Heart left ventricle (tissue), 16 donors: ENCODE results near the gene SLC41A1. TPM values are rescaled to one million over a fixed set of nuclear protein-coding genes. Genes with fewer than 3 reads are reported as not detected.

Experiments used
- ATAC-seq, 4 donors: fragments of 200-7000 bp; cut with Tn5 transposase; one replicate each; pipeline ENCODE4 v1.9.1; 2020 to 2022; ENCODE audit warnings: moderate library complexity in 4 of 4, mild to moderate bottlenecking in 3 of 4, moderate number of reproducible peaks in 1 of 4
- DNase-seq, 5 donors: peaks; one replicate each; pipeline ENCODE4 v3.0.0-alpha.2; 2020
- H3K27ac ChIP-seq, 12 donors: fragments of 200-600 bp; sonication (generic) in 4 of 12; one replicate each; pipeline versions ENCODE4 v1.5.0 to v1.8.0; 2016 to 2022; ENCODE audit warnings: mild to moderate bottlenecking in 2 of 12
- H3K27me3 ChIP-seq, 9 donors: fragments of 200-600 bp; sonication (generic) in 2 of 9; one replicate each; pipeline versions ENCODE4 v1.5.1 to v1.8.0; 2016 to 2022; ENCODE audit warnings: mild to moderate bottlenecking in 3 of 9
- H3K36me3 ChIP-seq, 9 donors: fragments of 200-600 bp; sonication (generic) in 2 of 9; one replicate each; pipeline versions ENCODE4 v1.5.0 to v1.8.0; 2018 to 2022; ENCODE audit warnings: mild to moderate bottlenecking in 2 of 9
- H3K4me1 ChIP-seq, 12 donors: fragments of 200-600 bp; sonication (generic) in 4 of 12; one replicate each; pipeline versions ENCODE4 v1.5.0 to v1.8.0; 2016 to 2022; ENCODE audit warnings: mild to moderate bottlenecking in 3 of 12
- H3K4me3 ChIP-seq, 12 donors: fragments of 200-600 bp; sonication (generic) in 4 of 12; one replicate each; pipeline versions ENCODE4 v1.5.0 to v1.8.0; 2017 to 2022; ENCODE audit warnings: mild to moderate bottlenecking in 9 of 12, moderate library complexity in 4 of 12
- H3K9me3 ChIP-seq, 12 donors: fragments of 200-600 bp; sonication (generic) in 4 of 12; one replicate each; pipeline versions ENCODE4 v1.5.0 to v1.8.0; 2016 to 2022; ENCODE audit warnings: mild to moderate bottlenecking in 1 of 12
- POLR2A ChIP-seq, 2 donors: fragments of 450-650 bp; IDR thresholded peaks; one replicate each; pipeline ENCODE4 v1.6.1; 2017; ENCODE audit warnings: antibody characterized with exemption in 2 of 2, mild to moderate bottlenecking in 2 of 2, moderate library complexity in 2 of 2
- WGBS, 4 donors: extraction: QIAGEN DNeasy Blood & Tissue Kit in 2 of 4; methylation state at CpG; one replicate each; pipeline versions ENCODE4 v1.1.5 to v1.1.7; 2013 to 2018; 5-methylcytosine and 5-hydroxymethylcytosine counted together
- intact Hi-C, 10 donors: fragments of 100-400 bp; cut with DNase I; formaldehyde crosslinking; loops; one replicate each; pipeline versions ENCODE4 v1.11.1 to v1.14.2; 2022
- polyA plus RNA-seq, 2 donors: library from polyadenylated mRNA; stranded (reverse); fragments of 200-250 nt; gene quantifications; one replicate each; pipeline ENCODE4 v1.2.3, GENCODE V29; 2013
- total RNA-seq, 9 donors: library from RNA; depleted of rRNA in 2 of 9; stranded (reverse); fragments of >200 nt in 2 of 9; fragmentation: NEBNext Ultra II Directional in 3 of 9; extraction: Animal tissue kit (Norgen Biotek cat#: 25700) in 3 of 9; gene quantifications; one replicate each; pipeline versions ENCODE4 v1.1.0 to v1.2.4, GENCODE V29; 2016 to 2023
- TF ChIP-seq, protein P1 (sequence below), 12 donors: fragments of 200-600 bp; sonication (generic) in 4 of 12; IDR thresholded peaks; one replicate each; pipeline versions ENCODE4 v1.5.0 to v1.8.0; 2018 to 2022; ENCODE audit warnings: antibody characterized with exemption in 12 of 12, mild to moderate bottlenecking in 5 of 12
- donor health status: ischemic (EF 13 %, LVEDD 7.1; RV severe dilation, severe dysfunction).
- donor health status: healthy with polysubstance abuse.
- donor health status: DM: no; HTN: yes; CAD: no.
- donor health status: DM: no; HTN: no; CAD: no.
- donor health status: ischemic (EF 25% LVEDD 6.9; RV normal size, moderate dysfunction).
- donor health status: ischemic (EF 25% LVEDD 5.7; RV mildly dilated, moderate dysfunction).
- donor health status: healthy.
- donor health status: DM: yes; HTN: yes; CAD: no.
- donor health status: ischemic (EF 35%, LVEDD 5.7; RV mildly dilated, moderate dysfunction).
- donor health status: nonischemic (EF 11% LVEDD 7.7; RV severe dilation, severe dysfunction).
- donor health status: DM: yes; HTN: yes; CAD: no.
- donor health status: PGD.
- donor health status: ischemic (EF 29% LVEDD 5.4; RV normal size, mild dysfunction).
- donor health status: nonischemic (EF 23%, LVEDD 6.1; RV moderate dilation, normal function).

SLC41A1 gene
- total and polyA plus RNA-seq, 11 donors = 146 to 442 (median 298) TPM

- H3K27me3 ChIP-seq = no peaks in the 10 kb centered on the region
- peaks cover 8 to 27% (median 20%) of the 10 kb centered on the region in 12 donors for H3K4me1 ChIP-seq
- peaks cover 0 to 4% (median 0%) of the 10 kb centered on the region in 9 donors for H3K36me3 ChIP-seq
- ATAC-seq (no peak), DNase-seq (no peak)
- TF ChIP-seq, protein P1, sequence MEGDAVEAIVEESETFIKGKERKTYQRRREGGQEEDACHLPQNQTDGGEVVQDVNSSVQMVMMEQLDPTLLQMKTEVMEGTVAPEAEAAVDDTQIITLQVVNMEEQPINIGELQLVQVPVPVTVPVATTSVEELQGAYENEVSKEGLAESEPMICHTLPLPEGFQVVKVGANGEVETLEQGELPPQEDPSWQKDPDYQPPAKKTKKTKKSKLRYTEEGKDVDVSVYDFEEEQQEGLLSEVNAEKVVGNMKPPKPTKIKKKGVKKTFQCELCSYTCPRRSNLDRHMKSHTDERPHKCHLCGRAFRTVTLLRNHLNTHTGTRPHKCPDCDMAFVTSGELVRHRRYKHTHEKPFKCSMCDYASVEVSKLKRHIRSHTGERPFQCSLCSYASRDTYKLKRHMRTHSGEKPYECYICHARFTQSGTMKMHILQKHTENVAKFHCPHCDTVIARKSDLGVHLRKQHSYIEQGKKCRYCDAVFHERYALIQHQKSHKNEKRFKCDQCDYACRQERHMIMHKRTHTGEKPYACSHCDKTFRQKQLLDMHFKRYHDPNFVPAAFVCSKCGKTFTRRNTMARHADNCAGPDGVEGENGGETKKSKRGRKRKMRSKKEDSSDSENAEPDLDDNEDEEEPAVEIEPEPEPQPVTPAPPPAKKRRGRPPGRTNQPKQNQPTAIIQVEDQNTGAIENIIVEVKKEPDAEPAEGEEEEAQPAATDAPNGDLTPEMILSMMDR (IDR thresholded peaks at IDR 0.05) = no peak
- TF ChIP-seq POLR2A (IDR thresholded peaks at IDR 0.05) = no peak
- 78 to 86% (median 82%) methylated on average over 13 of the region's 13 CpGs for WGBS, 4 donors
- intact Hi-C loops = loop anchor here in 2 of 10 donors (2.0 to 5.0 kb wide), 3 partner anchors 24 to 61 kb away; partner anchors contain the start of genes RAB29 (in 1 of the 2) and SLC41A1 (in 1 of the 2)
- peak overlapping the region in 1 of 12 donors; percentile 80 for H3K4me3 ChIP-seq
- no peaks in the 10 kb centered on the region for H3K9me3 ChIP-seq
- H3K27ac ChIP-seq = peak overlapping the region in 1 of 12 donors; percentile 93
Observed at GRCh38 chr1:205751036-205751651, 61.9 kb downstream of the SLC41A1 start.

DNA sequence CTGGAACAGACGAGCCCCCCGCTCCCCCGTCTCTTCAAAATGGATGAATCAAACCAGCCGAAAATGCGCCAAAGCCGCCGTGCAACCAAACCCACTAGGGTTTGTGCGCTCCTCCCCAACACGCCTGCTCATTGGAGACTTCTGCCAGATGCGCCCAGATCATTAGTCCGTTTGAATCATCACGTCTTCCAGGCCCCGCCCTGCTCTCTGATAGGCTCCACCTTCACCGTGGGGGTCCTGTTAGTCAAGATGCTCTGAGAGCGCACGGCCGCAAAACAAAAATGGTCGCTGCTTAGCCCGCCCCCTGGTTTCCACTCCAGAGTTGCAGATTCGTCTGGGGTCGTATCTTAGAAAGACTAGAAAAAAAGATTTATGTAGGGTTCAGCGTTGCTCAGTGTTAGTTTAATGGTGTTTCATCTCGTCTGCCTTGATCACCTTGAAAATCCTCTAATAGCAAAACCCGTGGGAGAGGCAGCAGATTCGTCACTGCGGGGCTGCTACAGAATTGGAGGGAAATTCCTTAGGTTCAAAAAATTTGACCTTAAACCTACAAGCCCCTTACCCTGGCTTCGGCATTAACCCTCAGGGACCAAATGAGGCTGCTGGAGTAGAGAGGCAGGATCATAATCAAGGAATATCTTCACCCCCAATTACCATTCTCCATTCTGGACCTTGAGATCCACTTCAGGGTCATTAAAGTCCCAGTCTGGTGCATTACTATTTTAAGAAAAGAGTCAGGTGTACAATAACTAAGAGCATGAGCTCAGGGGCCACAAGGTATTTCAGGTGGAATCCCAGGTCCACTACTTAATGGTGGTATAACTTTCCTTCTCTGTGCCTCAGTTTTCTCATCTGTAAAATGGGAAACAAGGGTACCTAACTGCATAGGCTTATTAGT lies 62.6 kb downstream of the SLC41A1 start, which contains the start of gene NUCKS1:
NUCKS1 (minus strand) TSS at position 45 of the 898 bp plus-strand sequence. CDS start 209 bp downstream, outside the sequence.
- peak in 1 of 2 donors; percentile 58 for TF ChIP-seq POLR2A (IDR thresholded peaks at IDR 0.05)
- TF ChIP-seq, protein P1 (IDR thresholded peaks at IDR 0.05) = peak in 8 of 12 donors; percentile 32 to 75 (median 41)
- WGBS, 4 donors = 0% methylated on average over 18 to 27 of the region's 27 CpGs
- H3K4me1 ChIP-seq = peaks cover 8 to 35% (median 27%) of the 10 kb centered on the region in 12 donors
- no peaks in the 10 kb centered on the region for H3K27me3 ChIP-seq
- ATAC-seq (peak; percentile 87 to 93 (median 92)), DNase-seq (peak; percentile 98 to 100 (median 99))
- H3K27ac ChIP-seq = peak within 1 kb of the TSS; percentile 91 to 99 (median 96)
- peak within 1 kb of the TSS; percentile 49 to 91 (median 79) for H3K4me3 ChIP-seq
- H3K9me3 ChIP-seq = no peaks in the 10 kb centered on the region
- peaks cover 0 to 4% (median 0%) of the 10 kb centered on the region in 9 donors for H3K36me3 ChIP-seq
- intact Hi-C loops = loop anchor here in 3 of 10 donors (1.0 to 5.0 kb wide), 5 partner anchors 24 to 63 kb away; partner anchors contain the start of genes RAB29 (in 2 of the 3) and SLC41A1 (in 2 of the 3)

GRCh38 chr1:205749234-205750137 lies 63.5 kb downstream of the SLC41A1 start:
- intact Hi-C loops = loop anchor here in 4 of 10 donors (1.0 to 5.0 kb wide), 6 partner anchors 25 to 64 kb away; partner anchors contain the start of genes RAB29 (in 2 of the 4) and SLC41A1 (in 2 of the 4)
- WGBS, 4 donors = 0 to 2% (median 1%) methylated on average over 31 to 81 of the region's 81 CpGs
- Histone ChIP-seq H3K4me3 (peak overlapping the region; percentile 49 to 91 (median 79)), H3K9me3 (no peaks in the 10 kb centered on the region), H3K4me1 (peaks cover 8 to 39% (median 30%) of the 10 kb centered on the region in 12 donors), H3K36me3 (peaks cover 0 to 4% (median 0%) of the 10 kb centered on the region in 9 donors), H3K27ac (peak overlapping the region; percentile 91 to 99 (median 96)), H3K27me3 (no peaks in the 10 kb centered on the region)
- DNase-seq = peak; percentile 96 to 98 (median 97)
- TF ChIP-seq, protein P1 (IDR thresholded peaks at IDR 0.05) = peak in 3 of 12 donors; percentile 8 to 15 (median 9)
- TF ChIP-seq POLR2A (IDR thresholded peaks at IDR 0.05) = peak; percentile 35 to 68
- ATAC-seq = peak; percentile 85 to 94 (median 91)
